Stimulated activated CD8-positive, alpha-beta memory T cell treated with anti-CD3 and anti-CD28 coated beads, Interleukin-15, amount 100 ng/mL, for 48 hours (primary cell): ENCODE results near the gene SPOCD1.
A peak's percentile ranks its signal among the peaks of the same experiment; 100 is the strongest.

Experiments used
- DNase-seq, 2 donors: peaks; one replicate each; pipeline ENCODE4 v3.0.0-alpha.2; 2020; ENCODE audit warnings: low read depth in 2 of 2

The SPOCD1 gene

GRCh38 chr1:31800674-31800967 lies 15.2 kb downstream of the SPOCD1 start:
- DNase-seq: no peak

DNA sequence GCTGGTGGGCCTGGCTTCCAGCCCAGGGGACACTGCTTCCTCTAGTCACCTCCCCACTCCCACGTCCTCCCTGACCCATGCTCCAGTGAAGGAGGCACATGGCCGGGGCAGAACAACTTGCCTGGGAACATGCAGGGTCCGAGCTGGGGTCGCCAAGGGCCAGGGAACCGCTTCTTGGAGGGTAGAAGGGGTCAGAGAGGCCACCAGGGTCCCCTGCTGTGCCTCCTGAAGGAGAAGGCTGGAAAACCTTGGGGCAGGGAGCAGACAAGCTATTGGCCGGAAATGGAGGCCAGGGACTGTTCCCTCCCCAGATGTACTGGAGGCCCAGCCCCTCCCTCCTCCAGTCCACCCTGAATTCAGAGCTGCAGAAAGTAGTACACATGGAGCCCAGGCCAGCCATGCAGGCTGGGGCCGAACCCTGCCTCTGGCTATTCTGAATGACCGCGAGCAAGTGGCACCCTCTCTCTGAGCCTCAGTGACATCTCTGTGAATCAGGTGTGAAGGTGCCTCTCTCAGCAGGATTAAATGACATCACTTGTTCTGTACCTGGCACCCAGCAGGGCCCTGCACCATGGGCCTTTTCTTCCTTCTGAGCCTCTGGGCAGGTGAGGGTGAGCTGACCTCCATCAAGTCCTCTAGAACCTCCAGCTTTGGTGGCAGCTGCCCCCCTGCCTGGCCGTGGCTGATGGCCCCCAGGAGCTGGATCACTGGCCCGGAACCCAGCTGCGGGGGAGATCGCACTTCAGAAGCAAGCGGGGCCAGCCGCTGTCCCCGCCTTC lies 15.7 kb downstream of the SPOCD1 start:
- DNase-seq: no peak

DNA sequence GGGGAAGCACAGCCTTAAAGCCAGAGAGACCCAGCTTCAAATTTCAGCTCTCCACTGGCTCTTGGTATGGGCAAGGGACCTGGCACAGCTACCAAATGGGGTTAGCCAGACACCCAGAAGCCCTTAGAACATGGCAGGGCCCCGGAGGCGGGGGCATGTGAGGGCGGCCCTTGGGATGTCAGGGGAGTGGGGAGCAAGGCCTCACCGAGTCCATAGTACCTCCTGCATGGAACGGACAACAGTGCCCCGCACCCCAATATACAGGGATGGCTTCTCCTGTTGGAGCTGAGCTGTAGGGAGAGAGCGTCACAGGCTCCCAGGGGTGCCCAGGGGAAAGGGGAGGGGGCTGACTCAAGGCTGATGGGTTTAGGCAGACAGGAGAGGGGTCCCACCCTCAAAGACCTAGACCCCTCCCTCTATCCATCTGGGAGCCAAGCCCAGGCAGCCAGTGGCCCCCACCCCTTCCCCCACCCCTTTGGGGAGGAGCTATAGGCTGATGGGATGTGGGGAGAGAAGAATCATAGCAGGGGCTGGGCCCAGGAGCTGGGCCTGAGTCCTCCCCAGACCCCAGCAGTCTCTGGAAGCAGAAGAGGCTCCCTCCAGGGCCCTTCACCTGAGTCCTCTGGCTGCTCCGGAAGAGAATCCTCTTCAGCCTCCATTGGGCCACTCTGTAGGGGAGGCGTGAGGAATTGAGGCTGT lies 16.5 kb downstream of the SPOCD1 start:
- no peak for DNase-seq

DNA sequence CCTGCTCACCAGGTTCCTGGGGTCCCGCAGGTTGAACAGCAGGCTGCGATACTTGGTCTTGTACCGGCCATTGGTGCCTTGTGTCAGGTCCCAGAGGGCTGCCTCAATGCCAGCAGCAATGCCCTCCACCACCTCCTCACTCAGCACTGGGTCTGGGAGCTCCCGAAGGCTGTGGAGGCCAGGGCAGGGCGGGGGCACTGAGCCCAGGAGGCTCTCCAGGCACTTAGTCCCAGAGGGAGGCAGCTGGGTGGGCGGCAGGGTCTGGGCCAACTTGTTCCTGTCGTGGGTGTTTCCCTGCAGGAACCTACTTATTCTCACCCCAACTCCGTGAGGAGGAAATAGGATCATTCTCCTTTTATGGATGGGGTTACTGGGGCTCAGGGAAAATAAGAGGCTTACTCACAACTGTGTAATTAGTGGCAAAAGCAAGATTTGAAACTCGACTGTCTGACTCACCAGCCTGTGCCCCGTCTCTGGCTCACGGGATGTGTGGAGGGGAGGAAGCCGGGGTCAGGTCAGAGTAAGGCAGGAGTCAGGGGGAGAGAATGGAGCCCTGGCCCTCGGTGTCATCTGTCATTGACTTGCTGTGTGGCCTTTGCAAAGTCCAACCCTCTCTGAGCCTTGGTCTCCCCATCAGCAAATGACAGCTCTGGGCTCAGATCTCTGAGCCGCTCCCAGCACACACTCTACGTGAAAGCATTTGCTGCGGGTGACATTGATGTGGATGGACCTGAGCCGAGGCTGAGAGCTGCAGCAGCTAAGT lies 17.2 kb downstream of the SPOCD1 start:
- DNase-seq: no peak

GRCh38 chr1:31798086-31798432 lies 17.8 kb downstream of the SPOCD1 start:
- no peak for DNase-seq

- no peak for DNase-seq
Observed at GRCh38 chr1:31797216-31797615, 18.6 kb downstream of the SPOCD1 start.

GRCh38 chr1:31796707-31797106 lies 19.1 kb downstream of the SPOCD1 start:
- DNase-seq: no peak

DNA sequence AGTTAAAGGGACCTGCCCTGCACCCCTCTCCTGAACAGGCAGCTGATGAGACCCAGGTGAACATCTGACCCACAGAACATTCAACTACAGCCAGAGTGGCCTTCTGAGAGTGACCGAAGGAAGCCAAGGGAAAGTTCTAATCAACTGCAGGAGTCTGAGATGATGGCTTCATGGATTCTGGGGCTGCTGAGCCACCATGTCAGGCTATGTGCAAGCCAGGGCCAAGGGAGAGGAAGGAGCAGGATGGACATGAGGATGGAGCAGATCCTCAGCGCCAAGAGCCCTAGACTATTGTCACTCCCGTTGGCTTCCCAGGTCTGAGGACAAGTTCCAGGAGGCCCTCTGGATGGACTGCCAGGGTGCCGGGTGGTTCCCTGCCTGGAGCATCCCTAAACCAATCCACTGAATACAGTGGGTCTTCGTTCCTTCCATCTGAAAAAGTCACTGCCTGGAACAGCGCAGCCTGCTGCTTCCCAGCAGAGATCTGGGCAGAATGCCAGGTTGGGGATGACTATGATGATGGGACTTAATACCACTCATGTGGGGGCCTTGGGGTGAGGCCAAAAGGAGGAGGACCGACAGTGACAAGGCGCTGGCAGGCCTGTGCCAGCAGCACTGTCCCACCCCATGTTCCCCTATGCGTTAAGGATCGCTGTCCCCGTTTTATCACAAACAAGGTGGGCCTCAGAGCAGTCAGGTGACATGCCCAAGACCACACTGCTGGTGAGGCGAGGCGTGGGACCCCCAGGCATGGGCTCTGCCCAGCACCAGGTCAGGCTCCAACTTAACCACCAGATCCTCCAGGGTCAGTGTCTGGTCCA lies 19.8 kb downstream of the SPOCD1 start:
- no peak for DNase-seq

DNA sequence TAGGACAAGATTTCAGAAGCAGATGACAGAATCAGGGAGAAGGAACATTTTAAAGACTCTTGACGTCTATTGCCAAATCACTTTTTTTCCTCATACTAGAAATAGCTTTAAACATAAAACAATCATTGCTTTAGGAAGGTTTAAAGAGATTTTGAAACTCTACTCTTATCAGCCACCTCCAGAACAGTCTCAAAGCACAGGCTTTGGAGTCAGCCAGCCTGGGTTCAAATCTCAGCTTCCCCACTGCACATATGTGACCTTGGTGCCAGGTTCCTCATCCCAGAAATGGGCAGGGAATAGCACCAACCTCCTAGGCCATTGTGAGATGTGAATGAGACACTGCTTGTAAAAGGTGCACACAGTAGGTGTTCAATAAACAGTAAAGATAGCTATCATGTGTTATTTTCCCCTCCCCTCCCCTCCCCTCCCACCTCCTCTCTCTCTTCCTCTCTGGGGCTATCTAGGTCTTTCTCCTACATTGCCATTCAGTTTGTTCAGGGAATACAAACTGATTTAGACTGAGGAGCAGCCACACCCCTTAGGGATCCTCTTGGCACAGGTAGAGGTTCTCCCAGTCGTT lies 20.6 kb downstream of the SPOCD1 start:
- no peak for DNase-seq

- DNase-seq: no peak
Observed at GRCh38 chr1:31793586-31794285, 22.1 kb downstream of the SPOCD1 start.

GRCh38 chr1:31793086-31793485 lies 22.7 kb downstream of the SPOCD1 start:
- DNase-seq: no peak

DNA sequence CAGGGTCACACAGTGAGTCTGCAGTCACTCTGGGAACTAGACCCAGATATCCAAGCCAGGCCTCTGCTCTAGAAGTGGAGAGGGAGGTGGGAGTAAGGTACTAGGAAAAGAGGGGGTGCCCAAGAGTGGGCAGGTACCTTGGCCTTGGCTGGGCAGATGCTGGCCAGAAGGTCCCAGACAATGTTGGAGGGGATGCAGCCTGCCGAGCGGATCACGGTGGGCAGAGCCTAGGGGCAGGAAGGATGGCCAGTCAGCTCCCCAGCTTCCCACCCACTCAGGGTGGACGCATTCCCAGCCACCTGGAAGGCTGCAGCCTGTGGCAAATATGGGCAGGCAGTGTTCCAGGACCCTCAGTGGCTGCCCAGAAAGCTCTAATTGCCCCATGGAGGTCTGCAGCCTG lies 23.3 kb downstream of the SPOCD1 start:
- DNase-seq: no peak

DNA sequence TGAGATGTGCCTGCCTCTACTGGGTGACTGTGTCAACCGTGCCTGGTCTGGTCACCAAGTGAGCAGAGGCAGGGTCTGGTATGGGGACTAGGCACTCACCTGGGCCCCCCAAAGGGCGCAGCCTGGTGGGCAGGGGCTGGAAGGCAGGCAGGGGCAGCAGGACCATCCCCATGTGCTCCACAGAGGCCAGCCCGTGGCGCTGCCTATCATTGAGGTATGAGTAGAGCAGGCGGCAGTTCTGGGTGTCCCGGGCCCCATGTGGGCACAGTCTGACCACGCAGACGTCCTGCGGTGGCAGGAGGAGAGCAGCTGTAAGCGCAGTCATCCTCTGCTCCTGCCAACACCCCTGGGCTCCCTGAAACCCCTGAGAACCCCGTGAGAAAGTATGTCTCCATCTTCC lies 23.7 kb downstream of the SPOCD1 start:
- DNase-seq: no peak

DNA sequence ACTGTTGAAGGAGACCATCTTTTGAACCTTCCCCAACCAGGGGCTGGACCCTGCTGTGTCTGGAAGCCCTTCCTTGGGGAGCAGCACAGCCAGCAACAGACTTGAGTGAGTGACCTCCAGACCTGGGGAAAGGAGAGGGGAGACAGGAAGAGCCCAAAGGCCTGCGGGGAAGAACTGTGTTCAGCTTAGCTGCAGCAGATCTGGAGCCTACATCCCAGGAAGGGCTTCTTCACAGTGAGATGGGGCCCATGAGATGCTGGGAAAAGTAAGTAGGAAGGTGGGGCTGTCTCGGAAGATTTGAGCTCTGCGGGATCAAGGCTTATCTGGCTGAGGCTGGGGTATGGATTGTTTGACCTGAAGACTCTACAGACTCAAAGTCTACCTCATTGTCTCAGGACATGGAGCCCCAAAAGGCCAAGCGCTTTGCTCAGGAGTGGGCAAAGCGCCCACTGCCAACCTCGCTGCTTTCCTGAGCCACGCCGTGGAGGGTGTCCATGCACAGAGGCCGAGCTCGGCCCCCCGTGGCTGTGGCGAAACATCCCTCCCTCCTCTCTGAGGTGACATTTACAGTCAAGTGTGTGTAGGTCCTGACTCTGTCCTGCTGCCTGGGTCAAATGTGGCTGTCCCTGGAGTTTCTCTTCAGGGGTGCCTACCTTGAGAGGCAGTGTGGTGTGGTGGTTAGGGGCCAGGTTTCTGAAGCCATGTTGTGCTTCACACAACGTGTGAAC lies 24.5 kb downstream of the SPOCD1 start:
- no peak for DNase-seq

DNA sequence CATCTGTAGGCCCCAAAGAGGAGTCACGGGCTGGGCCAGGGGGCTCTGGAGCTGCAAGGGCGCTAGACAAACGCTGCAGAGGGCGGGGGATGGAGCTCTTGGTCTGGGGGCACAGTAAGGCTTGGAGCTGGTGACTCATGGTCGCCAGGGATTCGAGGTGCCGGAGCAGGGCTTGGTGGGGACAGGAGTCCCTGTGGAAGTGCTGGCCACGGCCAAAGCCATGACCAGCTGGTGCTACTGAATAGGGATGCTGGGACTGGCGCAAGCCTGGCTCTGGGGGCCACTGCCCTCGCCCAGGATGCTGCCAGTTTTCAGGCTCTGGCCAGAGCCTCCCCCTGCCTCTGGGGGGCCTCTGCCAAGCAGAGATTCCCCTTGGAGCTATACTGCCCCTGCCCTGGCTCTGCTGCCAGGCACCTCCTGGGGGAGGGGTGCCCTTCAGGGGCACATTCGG lies 25.2 kb downstream of the SPOCD1 start:
- DNase-seq: no peak

DNA sequence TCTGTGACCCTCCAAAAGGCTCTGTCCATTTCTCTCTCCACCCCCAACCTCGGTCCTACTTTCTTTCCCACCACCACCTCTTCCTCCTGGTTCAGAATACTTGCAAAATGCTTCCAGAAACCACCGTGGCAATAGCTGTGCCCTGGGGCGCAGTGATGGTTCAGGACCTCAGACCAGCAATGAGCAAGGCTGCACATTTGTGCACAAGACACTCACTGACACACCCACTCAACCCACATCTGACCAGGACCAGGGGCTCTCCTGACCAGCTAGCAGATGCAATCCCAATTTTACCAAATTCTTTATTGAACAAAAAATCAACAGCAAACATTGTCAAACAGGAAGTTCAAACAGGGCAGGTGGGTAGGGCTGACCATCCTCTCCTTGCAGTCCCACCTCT lies 25.7 kb downstream of the SPOCD1 start:
- no peak for DNase-seq

DNA sequence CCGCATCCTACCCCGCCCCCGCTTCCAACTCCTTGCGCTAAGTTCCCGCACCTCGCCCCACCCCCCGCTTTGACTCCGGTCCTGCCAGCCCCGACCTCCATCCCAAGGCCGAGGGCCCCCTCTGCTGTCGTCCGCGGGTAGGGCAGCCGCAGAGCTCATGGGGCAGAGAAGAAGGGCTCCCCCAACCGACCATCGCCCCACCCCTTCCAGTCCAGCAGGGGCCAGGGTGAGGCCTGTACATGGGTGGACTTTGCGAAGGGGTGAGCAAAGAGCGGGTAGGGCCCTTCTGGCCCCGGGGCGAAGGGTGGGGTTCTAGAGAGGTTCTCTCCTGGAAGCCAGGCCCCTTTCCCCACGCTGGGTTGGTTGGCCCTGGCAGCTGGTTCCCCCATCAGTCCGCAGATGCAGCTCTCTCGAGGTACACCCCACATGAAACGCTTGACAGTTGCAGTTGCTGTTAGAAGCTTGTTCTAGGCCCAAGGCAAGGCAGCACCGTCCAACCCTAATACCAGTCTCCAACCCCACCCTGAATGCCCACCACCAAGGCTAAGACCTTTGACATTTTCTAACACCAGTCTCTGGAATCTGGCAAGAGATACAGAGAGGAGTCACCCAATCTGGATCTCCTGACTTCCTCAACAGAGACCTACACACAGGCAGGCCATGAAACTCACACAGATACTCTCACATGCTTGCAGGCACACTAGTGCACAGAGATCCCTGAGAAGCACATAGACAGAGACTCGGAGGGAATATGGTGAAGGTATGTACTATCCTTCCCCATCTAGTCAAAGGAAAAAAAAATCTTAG lies 26.4 kb downstream of the SPOCD1 start:
- DNase-seq: peak; percentile 91 to 92

DNA sequence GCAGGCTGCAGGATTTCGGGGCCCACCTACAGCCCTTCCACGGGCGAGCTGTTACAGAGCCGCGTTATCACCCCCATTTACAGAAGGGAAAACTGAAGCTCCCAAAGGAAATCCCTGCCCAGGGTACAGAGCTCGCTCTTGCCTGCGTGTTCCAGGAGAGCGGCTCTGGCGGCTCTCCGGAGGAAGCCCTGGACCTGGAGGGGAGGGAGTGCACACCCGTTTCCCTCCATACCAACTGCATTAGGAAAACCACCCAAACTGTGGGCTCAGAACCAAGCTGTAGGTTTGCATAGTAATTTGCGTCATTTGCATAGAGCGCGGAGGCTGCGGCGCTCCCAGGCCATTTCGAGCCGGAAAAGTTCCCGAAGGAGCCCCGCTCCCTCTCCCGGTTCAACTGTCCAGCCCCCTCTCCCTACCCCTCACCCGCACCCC lies 27.0 kb downstream of the SPOCD1 start:
- DNase-seq: no peak

DNA sequence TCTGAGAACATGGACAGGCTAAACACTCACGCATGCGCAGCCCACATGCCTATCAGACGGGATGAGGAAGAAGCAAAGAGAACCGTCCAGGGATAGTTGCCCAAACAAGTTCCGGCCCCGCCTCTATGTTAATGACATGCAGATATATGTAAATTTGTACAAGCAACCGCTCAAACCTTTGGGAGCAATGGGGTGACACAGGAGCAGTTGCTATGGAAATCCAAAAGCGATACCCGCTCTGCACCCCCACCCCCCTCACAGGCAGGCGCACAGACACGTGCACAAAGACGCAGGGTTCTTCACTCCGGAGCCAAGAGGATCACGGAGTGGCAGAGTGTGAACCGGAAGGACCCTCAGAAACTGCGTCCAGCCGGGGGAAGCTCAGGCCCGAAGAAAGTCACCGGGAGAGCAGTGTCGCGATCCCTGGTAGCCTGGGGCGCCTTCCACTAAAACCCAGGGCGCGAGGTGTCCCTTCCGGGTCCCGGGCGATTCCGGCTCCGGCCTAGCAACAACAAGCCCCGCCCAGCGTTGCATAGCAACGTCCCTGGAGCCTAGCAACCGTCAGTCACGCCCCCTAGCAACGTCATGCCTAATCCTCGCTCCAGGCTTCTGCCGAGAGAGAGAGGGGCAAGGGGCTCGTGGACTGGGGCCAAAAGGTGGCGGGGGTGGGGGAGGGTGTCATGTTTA lies 27.5 kb downstream of the SPOCD1 start:
- peak; percentile 81 to 86 for DNase-seq
